HFFc6 (cell line): ENCODE measurements around the gene GNB1. TPM values are rescaled to one million over a fixed set of nuclear protein-coding genes. Genes with fewer than 3 reads are reported as not detected.

Experiments
- DNase-seq: peaks from one replicate; pipeline ENCODE4 v3.0.0-alpha.2; 2018
- H3K27ac Mint-ChIP-seq: 2 replicates; pipeline ENCODE4 v1.8.0; 2020; ENCODE audit warnings: mild to moderate bottlenecking, mixed read lengths
- H3K27me3 Mint-ChIP-seq: 2 replicates; pipeline ENCODE4 v1.8.0; 2021; ENCODE audit warnings: mild to moderate bottlenecking, moderate library complexity, mixed read lengths; ENCODE audit not compliant: insufficient read depth
- H3K36me3 Mint-ChIP-seq: 2 replicates; pipeline ENCODE4 v1.8.0; 2021; ENCODE audit warnings: low read depth, mixed read lengths
- H3K4me1 Mint-ChIP-seq: 2 replicates; pipeline ENCODE4 v1.8.0; 2020; ENCODE audit warnings: low read depth, mixed read lengths
- H3K4me3 Mint-ChIP-seq: 2 replicates; pipeline ENCODE4 v1.8.0; 2020; ENCODE audit warnings: mild to moderate bottlenecking, moderate library complexity, mixed read lengths
- H3K9me3 Mint-ChIP-seq: 2 replicates; pipeline ENCODE4 v1.8.0; 2020; ENCODE audit warnings: mild to moderate bottlenecking, mixed read lengths
- CTCF ChIP-seq: fragments of 200-600 bp; sonication (generic); IDR thresholded peaks from 2 replicates; pipeline ENCODE4 v1.5.0; 2021; ENCODE audit warnings: antibody characterized with exemption, mild to moderate bottlenecking
- total RNA-seq, 6 experiments: library from RNA; stranded (reverse); fragmentation: NEBNext Ultra II Directional; extraction: Animal tissue kit (Norgen Biotek cat#: 25700); gene quantifications; 2 replicates in 1 of 6; 3 replicates in 5 of 6; pipeline ENCODE4 v1.2.3, GENCODE V29; 2021

The GNB1 gene
- total RNA-seq, 6 experiments from 2014 or later, result 502 to 618 (median 574) TPM

GRCh38 chr1:1763657-1764621 lies 126.9 kb downstream of the GNB1 start:
- no peaks in the 10 kb centered on the region for H3K4me1 Mint-ChIP-seq
- H3K36me3 Mint-ChIP-seq, result peaks cover 7% of the 10 kb centered on the region
- no peak for DNase-seq
- H3K27me3 Mint-ChIP-seq, result no peaks in the 10 kb centered on the region; the same call in none of the 2 replicates
- no peak overlapping the region for H3K27ac Mint-ChIP-seq
- H3K9me3 Mint-ChIP-seq, result no peaks in the 10 kb centered on the region
- TF ChIP-seq CTCF, result no peak
- no peak overlapping the region for H3K4me3 Mint-ChIP-seq

GRCh38 chr1:1761504-1762376 lies 129.1 kb downstream of the GNB1 start:
- Mint-ChIP-seq H3K4me1 (no peaks in the 10 kb centered on the region), H3K36me3 (0 out of 2 replicates have a peak, but pooled peaks cover 9% of the 10 kb centered on the region), H3K27me3 (peaks cover 3% of the 10 kb centered on the region), H3K9me3 (no peaks in the 10 kb centered on the region), H3K27ac (no peak overlapping the region), H3K4me3 (no peak overlapping the region)
- no peak for TF ChIP-seq CTCF
- DNase-seq, result no peak

DNA sequence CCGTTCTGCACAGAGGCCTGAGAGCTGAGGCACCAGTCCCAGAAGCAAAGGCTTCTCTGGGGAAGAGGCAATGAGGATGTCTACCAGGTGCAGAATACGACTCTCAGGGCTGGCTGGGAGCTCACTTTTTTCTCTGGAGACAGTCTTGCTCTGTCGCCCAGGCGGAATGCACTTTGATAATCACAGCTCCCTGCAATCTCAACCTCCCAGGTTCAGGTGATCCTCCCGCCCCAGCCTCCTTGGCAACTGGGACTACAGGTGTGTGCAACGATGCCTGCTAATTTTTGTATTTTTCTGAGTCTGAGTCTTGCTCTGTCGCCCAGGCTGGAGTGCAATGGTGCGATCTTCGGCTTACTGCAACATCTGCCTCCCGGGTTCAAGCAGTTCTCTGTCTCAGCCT lies 130.2 kb downstream of the GNB1 start:
- TF ChIP-seq CTCF, result no peak
- no peak overlapping the region for H3K4me3 Mint-ChIP-seq
- peaks cover 14% of the 10 kb centered on the region; the same call in 1 of the 2 replicates for H3K36me3 Mint-ChIP-seq
- H3K27ac Mint-ChIP-seq, result no peak overlapping the region
- DNase-seq, result no peak
- H3K9me3 Mint-ChIP-seq, result no peaks in the 10 kb centered on the region
- H3K27me3 Mint-ChIP-seq, result peaks cover 3% of the 10 kb centered on the region
- no peaks in the 10 kb centered on the region for H3K4me1 Mint-ChIP-seq

DNA sequence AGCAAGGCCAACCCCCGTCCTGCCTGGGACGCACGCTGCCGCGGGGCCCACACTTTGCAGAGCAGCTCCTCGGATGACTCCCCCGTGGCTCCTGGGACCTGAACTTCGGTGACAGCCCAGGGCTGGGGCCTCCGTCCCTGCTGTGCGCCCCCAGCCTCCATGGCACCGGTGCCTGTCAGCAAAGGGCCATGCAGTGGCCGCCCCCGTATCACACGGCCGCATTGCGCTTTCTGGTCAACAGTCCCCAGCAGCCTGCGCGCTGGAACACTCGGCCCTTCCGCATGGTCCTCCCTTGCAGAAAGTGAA lies 130.6 kb downstream of the GNB1 start:
- no peak for DNase-seq
- H3K9me3 Mint-ChIP-seq, result no peaks in the 10 kb centered on the region
- H3K4me3 Mint-ChIP-seq, result no peak overlapping the region
- no peak overlapping the region for H3K27ac Mint-ChIP-seq
- H3K36me3 Mint-ChIP-seq, result peaks cover 14% of the 10 kb centered on the region; the same call in 1 of the 2 replicates
- no peak for TF ChIP-seq CTCF
- no peaks in the 10 kb centered on the region for H3K4me1 Mint-ChIP-seq
- H3K27me3 Mint-ChIP-seq, result peaks cover 3% of the 10 kb centered on the region

DNA sequence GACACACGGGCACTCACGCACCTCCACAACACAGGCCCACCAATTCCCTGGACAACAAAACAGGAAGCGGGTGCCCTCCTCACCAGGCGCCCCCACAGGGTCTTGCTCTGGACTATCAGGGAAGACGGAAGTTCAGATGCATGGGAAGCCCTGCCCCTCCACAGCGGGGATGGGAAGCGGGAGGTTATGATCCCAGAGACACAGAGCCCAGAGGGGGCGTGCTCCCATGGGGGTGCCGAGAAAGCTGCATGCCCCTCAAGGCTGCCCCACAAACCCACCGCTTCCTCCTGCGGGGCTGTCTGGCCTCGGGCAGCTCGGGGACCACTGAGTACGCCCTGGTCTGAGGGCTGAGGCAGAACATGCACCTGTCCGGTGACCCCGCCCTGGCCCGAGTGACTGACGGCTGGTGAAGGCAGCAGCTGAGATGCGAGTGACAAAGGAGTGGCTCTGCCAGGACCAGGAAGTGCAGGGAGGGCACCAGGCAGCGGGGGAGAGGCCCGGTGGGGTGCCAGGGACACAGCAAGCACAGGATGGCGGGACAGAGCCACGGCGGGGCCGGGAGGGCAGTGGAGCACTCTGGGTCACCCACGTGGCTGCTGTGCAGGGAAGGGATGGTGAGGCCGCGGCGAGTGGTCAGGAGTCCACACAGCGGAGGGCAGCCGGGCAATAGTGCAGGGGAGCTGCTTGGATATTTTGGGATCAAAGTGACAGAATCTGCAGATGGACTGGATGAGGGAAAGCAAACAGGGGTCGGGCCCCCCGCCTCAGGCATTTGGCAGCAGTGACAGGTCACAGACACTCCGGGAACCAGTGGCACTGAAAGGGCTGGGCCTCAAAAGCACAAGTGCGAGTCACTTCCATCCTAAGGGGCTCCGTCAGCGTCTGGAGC lies 131.2 kb downstream of the GNB1 start:
- H3K4me3 Mint-ChIP-seq, result no peak overlapping the region
- H3K9me3 Mint-ChIP-seq, result no peaks in the 10 kb centered on the region
- no peak overlapping the region for H3K27ac Mint-ChIP-seq
- H3K4me1 Mint-ChIP-seq, result no peaks in the 10 kb centered on the region
- H3K27me3 Mint-ChIP-seq, result peaks cover 3% of the 10 kb centered on the region
- H3K36me3 Mint-ChIP-seq, result peaks cover 14% of the 10 kb centered on the region; the same call in 1 of the 2 replicates
- no peak for TF ChIP-seq CTCF
- DNase-seq, result no peak
